Measurements from ENCODE around the gene ARL4C.
A peak's percentile ranks its signal among the peaks of the same experiment; 100 is the strongest.

ARL4C gene, protein sequence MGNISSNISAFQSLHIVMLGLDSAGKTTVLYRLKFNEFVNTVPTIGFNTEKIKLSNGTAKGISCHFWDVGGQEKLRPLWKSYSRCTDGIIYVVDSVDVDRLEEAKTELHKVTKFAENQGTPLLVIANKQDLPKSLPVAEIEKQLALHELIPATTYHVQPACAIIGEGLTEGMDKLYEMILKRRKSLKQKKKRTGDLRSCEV

DNA sequence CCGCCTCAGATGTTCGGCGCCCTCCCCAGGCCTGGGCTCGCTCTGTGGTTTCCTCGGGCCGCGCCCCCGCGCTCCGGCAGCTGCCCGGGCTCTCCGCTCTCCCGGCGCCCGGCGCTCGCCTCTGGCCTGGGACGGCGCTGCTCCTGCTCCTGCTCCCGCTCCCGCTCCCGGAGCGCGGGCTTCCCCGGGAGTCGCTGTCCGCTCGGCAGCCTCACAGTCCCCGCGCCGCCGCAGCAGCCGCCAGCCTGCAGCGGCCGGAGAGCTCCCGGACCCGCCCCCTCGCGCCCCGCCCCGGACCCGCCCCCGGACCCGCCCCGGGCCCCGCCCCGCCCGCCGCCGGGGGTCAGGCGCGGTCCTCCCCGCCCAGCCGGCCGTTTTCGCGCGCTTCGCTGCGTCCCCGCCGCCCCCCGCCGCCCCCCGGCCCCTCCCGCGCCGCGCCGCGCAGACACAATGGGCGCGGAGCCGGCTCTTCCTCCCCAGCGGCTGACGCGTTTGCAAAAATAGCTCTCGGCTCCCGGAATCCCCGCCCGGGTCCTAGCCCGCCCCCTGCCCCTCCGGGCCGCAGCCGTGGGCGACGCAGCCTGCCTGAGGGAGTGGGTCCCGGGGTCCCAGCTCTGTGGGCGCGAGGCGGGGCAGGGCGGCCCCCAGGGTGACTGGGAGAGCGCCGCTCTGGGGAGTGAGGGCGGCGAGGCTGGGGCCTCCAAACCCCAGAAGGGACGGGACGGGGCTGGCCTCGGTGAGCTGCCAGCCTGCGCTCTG lies at the start of gene ARL4C:
Gene ARL4C (minus strand): TSS at position 247 of the 759 bp plus-strand sequence. CDS start 495 bp downstream, outside the sequence.
- DNase-seq (ENCODE audit: low read depth in 3 of 3, low spot score in 1 of 3): peak; percentile 37 to 52 (median 45)

DNA sequence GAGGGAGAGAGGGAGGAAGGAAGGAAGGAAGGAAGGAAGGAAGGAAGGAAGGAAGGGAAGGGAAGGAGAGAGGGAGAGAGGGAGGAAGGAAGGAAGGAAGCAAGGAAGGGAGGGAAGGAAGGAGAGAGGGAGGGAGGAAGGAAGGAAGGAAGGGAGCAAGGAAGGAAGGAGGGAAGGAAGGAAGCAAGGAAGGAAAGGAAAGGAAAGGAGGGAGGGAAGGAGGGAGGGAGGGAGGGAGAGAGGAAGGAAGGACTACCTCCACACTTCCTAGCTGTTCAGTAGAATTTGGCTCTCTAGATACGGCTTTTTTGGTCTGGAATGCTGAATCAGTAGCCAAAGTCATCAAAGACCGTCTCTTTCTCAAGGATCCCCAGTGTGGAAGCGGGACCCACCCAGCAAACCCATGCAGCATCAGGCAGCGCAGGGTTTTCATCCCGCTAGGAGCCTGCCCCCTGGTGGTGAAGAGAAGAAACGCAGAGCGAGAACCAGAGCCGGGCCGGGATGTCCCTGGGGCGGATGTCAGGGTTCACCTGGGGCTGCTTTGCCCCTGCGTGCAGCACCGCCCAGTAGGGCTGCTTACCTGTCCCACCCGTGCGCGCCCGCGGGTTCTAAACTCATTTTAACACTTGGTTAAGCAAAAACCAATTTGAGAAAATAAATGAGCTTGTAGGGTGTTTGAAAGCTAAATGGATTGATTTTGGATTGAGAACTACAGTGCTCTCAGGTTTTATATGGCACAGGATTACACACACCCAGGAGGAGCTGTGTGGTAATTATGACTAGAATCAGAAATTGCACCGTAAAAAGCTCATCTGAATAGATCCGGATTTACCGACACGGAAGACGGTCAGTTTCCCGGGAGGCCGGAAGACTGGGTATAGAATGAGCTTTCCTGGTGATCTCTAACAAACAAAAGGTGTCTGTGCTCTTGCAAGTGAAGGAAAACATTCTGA lies 48.1 kb upstream of the ARL4C start:
- peak; percentile 29 to 67 (median 55) for DNase-seq (ENCODE audit: low read depth in 3 of 3, low spot score in 1 of 3)

DNA sequence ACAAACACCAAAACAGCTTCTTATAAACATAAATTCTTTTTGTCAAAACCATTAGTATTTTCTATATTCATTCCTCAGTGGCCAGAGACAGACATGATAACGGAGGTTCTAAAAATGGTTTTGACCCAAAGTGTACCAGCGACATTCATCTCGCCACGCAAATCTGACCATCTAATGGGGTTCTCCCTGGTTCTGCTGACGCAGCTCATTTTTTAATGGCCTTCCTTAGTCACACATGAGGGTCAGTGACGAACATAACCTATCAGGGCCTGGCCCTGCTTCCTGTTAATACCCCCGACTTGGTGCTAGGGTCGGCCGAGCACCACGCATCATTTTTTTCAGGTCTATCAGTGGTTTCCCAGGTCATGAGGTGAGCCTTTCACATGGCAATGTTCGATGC lies 45.9 kb upstream of the ARL4C start:
- no peak for DNase-seq (ENCODE audit: low read depth in 3 of 3, low spot score in 1 of 3)

- no peak for DNase-seq (ENCODE audit: low read depth in 3 of 3, low spot score in 1 of 3)
Observed at GRCh38 chr2:234537929-234538328, 41.0 kb upstream of the ARL4C start.

- no peak for DNase-seq (ENCODE audit: low read depth in 3 of 3, low spot score in 1 of 3)
Observed at GRCh38 chr2:234536178-234536965, 39.5 kb upstream of the ARL4C start.

GRCh38 chr2:234535464-234535863 lies 38.6 kb upstream of the ARL4C start:
- no peak for DNase-seq (ENCODE audit: low read depth in 3 of 3, low spot score in 1 of 3)

GRCh38 chr2:234534515-234534914 lies 37.6 kb upstream of the ARL4C start:
- no peak for DNase-seq (ENCODE audit: low read depth in 3 of 3, low spot score in 1 of 3)

DNA sequence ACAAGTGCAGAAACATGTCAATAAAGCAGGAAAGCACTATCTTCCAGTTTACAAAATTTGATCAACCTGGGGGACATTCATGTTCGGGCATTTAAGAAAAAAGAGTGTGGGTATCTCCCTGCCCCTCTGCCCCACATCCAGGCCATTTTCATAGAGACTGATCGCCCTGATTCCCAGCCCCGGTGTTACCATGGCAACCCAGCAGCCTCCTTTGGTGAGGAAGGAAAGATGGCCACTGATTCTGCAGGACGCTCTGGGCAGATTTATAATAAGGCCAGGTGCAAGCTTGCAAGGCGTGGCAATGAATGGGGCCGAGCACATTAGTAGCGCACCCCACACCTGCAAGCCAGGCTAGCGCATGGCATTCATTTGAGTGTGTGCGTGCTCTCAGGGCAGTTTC lies 36.7 kb upstream of the ARL4C start:
- DNase-seq (ENCODE audit: low read depth in 3 of 3, low spot score in 1 of 3): no peak

GRCh38 chr2:234528410-234529148 lies 31.7 kb upstream of the ARL4C start:
- no peak for DNase-seq (ENCODE audit: low read depth in 3 of 3, low spot score in 1 of 3)

DNA sequence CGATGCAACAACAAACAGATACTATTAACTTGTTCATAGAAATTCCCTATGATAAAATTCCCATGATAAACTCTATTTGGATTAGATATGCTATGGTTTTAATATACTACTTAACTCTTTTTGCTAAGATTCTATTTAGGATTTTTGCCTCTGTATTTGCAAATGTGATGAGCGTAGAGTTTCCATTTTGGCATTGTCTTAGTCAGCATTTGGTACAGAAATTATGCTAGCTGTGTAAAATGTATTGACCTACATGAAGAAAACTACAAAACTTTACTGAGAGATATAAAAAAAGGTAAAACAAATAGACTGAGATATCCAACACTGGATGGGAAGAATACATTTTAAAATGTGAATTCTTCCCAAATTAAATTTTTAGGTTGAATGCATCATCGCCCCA lies 29.8 kb upstream of the ARL4C start:
- DNase-seq (ENCODE audit: low read depth in 3 of 3, low spot score in 1 of 3): no peak

DNA sequence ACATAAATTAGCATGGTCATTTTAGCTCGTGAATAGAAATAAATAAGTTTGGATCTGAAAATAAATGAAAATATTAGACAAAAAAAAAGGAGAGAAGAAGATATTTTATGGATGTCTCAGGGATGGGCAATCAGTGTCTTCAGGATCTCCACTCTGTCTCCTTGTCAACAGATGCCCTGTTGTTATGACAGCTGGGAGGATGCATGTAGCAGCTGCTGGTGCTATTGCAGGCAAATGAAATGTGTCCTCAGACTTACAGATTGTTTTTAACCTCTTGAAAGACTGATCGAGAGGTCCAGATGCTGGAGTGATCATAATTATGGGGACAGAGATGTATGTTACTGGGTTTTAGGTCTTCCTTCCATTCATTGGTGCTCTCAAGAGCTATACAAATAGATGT lies 24.7 kb upstream of the ARL4C start:
- no peak for DNase-seq (ENCODE audit: low read depth in 3 of 3, low spot score in 1 of 3)

- DNase-seq (ENCODE audit: low read depth in 3 of 3, low spot score in 1 of 3): no peak
Observed at GRCh38 chr2:234518986-234519642, 22.2 kb upstream of the ARL4C start.

GRCh38 chr2:234517971-234518370 lies 21.1 kb upstream of the ARL4C start:
- DNase-seq (ENCODE audit: low read depth in 3 of 3, low spot score in 1 of 3): no peak

- no peak for DNase-seq (ENCODE audit: low read depth in 3 of 3, low spot score in 1 of 3)
Observed at GRCh38 chr2:234514873-234515638, 18.2 kb upstream of the ARL4C start.

DNA sequence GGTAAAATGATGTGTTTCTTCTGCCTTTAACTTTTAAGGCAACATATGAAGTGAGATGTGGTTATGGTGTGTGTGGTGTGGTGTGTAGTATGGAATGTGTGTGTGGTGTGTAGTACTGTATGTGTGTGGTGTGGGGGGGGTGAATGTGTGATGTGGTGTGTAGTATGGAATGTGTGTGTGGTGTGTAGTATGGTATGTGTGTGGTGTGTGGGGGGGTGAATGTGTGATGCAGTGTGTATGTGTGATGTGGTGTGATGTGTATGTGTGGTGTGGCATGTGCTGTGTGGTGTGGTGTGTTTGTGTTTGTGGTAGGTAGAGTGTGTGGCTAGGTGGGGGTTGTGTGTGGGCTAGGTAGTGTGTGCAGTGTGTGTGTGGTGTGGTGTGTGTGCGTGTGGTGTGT lies 17.2 kb upstream of the ARL4C start:
- no peak for DNase-seq (ENCODE audit: low read depth in 3 of 3, low spot score in 1 of 3)

GRCh38 chr2:234512884-234513669 lies 16.2 kb upstream of the ARL4C start:
- DNase-seq (ENCODE audit: low read depth in 3 of 3, low spot score in 1 of 3): no peak

DNA sequence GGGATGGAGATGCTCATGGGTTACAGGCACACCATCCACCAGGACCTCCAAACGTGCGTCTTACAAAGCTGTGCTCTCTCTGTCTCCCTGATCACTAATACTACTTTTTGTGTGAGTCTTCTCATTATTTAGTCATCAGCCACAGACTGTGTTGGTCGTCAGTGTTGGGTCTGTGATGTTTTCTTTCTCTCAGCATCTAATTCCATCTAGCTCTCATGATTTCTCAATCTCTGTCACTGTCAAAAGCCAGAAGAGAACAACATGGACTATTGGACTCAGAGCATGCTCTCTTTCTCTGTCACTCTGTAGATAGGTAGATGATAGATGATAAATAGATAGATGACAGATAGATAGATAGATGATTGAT lies 6.0 kb upstream of the ARL4C start:
- no peak for DNase-seq (ENCODE audit: low read depth in 3 of 3, low spot score in 1 of 3)

GRCh38 chr2:234502285-234502918 lies 5.5 kb upstream of the ARL4C start:
- no peak for DNase-seq (ENCODE audit: low read depth in 3 of 3, low spot score in 1 of 3)

All from stimulated activated CD4-positive, alpha-beta T cell treated with anti-CD3 and anti-CD28 coated beads, TNF-alpha, amount 100 ng/mL, for 1 hour (primary cell).